Measurements from ENCODE around the gene NOC4L.
"Not testable (repeated sequence)": the region's sequence is repeated elsewhere in the genome, so short reads cannot be mapped to it uniquely, and the experiment has no call there.

NOC4L gene

DNA sequence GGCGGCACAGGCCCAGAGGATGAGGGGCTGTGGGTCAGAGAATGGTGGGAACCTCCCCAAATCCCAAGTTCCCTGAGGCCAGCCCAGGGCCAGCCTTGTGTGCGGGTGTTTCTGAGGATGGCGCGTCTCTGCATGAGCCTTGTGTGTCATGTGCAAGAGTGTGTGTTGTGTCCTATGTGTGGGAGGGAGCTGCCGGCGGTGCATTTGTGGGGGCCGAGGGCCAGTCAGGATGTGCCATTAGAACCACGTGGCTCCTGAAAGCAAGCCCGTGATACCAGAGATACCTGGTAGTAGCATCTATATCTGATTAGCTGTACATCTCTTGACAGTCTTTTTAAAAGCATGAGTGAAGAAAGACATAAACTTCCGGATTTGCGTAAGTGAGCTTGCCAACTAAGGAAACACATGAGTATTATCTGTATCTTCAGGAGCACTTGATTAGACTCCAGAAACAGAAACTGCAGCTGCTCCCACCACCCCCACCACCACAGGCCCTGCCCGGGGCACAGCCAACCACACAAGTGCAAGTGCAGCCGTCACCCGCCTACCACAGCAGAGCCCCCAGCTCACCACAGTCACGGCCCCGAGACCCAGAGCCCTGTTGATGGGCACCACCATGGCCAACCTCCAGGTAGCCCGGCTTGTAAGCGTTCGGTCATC is 19.4 kb upstream of the NOC4L start:
- no peak for DNase-seq

- DNase-seq: no peak
Measured at GRCh38 chr12:132125736-132126135, 18.5 kb upstream of the NOC4L start.

GRCh38 chr12:132127041-132127440 is 17.2 kb upstream of the NOC4L start:
- DNase-seq: no peak

- DNase-seq: no peak
Measured at GRCh38 chr12:132129007-132129406, 15.2 kb upstream of the NOC4L start.

- DNase-seq: no peak
Measured at GRCh38 chr12:132130690-132131089, 13.6 kb upstream of the NOC4L start.

DNA sequence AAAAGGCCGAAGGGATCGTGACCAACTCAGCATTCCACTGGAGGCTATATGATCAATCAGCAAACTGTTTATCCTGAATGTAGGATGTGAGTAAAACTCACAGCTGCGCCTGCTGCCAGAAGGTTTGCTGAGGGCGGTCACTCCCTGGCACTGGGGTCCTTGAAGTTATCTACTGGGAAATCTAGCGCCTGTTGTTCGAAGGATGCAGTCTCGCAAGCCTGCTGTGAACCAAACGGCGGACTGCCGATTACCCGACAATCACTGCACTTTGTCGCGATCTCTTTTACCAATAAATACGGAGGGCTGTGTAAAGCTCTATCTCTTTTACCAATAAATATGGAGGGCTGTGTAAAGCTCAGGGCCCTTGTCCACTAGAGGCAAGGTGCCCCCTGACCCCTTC is 13.0 kb upstream of the NOC4L start:
- DNase-seq: no peak

- DNase-seq: no peak
Measured at GRCh38 chr12:132131952-132132351, 12.3 kb upstream of the NOC4L start.

GRCh38 chr12:132132609-132133430 is 11.4 kb upstream of the NOC4L start:
- no peak for DNase-seq

GRCh38 chr12:132133952-132134652 is 10.2 kb upstream of the NOC4L start:
- peak; percentile 91 for DNase-seq

- not testable (repeated sequence) for DNase-seq
Measured at GRCh38 chr12:132134653-132135183, 9.5 kb upstream of the NOC4L start.

GRCh38 chr12:132136226-132136625 is 8.0 kb upstream of the NOC4L start:
- DNase-seq: peak; percentile 21

DNA sequence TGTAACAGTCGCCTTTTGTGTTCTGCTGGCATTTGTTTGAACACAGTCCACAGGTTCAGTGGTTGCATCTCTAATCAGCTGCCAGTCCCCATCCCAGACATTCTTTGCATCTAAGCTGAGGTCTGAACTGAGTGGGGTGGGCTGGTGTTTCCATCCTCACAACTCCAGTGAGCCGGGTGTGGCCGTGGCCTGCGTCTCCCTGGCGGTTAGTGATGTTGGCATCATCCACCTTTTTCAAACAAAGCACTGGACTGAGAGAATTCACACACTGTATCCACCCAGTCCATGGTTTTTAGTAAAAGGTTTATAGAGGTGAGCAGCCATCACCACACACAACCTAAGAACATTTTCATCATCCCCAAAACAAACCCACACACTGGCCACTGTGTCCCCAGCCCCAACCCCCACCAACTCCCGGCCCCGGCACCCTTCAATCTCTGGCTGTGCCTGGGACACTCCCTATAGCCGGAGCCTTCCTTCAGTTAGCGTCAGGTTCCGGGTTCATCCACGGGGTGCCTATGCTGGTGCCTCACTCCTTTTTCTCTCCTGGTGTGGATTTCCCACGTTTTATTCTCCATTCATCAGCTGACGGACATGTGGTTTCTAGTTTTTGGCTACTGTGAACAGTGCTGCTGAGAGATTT is 6.7 kb upstream of the NOC4L start:
- DNase-seq: peak; percentile 30

- DNase-seq: no peak
Measured at GRCh38 chr12:132138941-132139871, 5.1 kb upstream of the NOC4L start.

GRCh38 chr12:132139912-132140311 is 4.3 kb upstream of the NOC4L start:
- DNase-seq: no peak

DNA sequence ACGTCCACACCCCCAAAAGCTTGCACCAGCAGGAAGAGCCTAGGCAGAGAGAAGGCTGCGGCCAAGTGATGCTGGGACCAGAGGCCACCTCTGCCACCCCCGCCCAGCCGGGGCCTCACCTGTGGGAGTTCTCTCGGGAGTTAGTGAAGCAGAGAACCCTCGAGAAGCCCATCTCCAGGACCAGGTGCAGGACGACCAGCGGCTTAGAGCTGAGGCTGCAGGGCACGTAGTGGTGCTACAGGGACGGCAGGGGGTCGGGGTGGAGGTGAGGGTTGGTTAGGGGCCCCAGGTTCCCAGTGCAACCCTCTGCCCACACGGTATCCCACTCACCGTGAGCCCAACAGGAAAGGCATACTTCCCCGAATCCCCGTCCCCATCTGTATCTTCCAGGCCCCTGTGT is 3.8 kb upstream of the NOC4L start:
- DNase-seq: no peak

DNA sequence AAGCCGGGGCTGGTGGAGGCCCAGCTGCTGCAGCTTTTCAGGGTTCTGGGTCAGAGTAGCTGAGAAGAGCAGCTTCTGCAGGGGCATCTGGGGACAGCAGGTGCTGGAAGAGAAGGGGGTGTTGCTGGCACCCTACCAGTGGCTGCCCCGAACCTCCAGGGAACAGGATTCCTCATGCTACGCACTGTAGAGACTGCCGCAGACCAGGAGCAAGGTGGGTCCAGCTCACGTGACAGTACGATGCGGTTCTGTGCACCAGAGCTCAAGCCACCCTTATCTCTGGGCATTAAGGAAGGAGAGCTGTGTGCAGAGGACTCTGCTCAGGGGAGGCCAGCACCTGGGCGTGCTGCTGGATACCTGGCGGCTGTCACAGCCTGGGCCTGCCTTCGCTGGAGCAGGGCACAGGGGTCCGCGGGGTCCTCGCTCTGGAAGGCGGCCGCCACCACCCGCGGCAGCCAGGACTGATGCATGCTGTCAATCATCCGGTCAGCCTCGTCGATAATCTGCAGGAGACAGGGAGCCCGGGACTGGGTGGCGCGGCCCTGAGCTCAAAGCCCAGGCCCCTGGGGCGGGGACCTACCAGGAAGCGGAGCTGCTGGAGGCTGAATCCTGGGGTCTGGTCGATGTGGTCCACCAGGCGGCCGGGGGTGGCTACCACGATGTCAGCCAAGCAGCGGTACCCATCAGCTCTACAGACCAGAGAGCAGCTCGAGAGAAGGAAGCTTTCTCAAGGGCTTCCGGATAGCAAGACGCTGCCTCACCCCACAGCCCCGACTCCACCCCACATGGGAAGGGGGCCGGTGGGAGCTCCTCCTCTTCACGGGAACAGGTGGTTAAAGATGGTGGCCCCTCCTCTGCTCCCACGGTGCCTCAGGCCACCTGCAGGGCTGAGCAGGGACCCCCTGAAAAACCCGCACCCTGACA is 3.1 kb upstream of the NOC4L start:
- DNase-seq: no peak

GRCh38 chr12:132141976-132142678 is 2.1 kb upstream of the NOC4L start:
- no peak for DNase-seq

GRCh38 chr12:132142679-132143335 is 1.4 kb upstream of the NOC4L start:
- no peak for DNase-seq

- DNase-seq: peak; percentile 66
Measured at GRCh38 chr12:132143336-132144071, 753 bp upstream of the NOC4L start.
